GM19193 (cell line): ENCODE measurements around the gene PGAM4.

ENCODE experiments used
- POLR2A ChIP-seq: IDR thresholded peaks from 4 replicates; pipeline ENCODE4 v1.6.1; 2011; ENCODE audit not compliant: insufficient read depth, insufficient read length; ENCODE audit errors: extremely low read depth

PGAM4 gene

GRCh38 chrX:77937291-77937690 lies 32.1 kb downstream of the PGAM4 start:
- no peak for TF ChIP-seq POLR2A

DNA sequence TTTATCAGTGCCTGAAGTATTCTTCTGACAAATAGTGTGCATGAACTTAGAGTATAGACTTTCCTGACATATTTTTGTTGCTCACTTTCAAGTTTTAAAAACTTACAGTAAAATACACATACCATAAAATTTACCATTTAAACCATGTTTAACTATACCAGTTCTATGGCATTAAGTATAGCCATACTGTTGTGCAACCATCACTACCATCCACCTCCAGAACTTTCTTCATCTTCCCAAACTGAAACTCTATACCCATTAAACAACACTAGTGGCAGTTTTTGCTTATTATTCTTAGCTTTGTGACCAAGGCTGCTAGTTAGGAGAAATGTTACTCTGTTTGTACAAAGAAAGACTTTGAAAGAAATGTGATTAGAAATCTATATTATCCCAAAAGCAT lies 33.1 kb downstream of the PGAM4 start:
- TF ChIP-seq POLR2A: no peak

DNA sequence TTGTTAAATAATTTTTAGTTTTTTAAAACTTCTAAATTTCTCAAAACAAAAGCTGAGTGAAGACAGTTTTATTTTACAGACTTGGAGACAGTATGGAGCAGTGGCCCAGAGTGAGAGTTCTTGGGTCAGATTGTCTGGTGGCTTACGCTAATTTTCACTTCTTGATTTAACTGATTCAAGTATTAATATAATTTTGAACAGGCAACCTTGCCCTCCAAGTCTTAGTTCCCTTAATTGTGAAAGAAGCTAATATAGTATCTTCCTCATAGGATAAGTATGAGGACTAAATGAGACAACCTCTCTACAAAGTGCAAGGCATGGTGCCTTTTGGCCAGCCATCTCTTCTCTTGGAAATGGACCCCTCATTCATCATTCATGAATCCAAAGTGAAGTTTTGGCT lies 33.6 kb downstream of the PGAM4 start:
- TF ChIP-seq POLR2A: no peak

DNA sequence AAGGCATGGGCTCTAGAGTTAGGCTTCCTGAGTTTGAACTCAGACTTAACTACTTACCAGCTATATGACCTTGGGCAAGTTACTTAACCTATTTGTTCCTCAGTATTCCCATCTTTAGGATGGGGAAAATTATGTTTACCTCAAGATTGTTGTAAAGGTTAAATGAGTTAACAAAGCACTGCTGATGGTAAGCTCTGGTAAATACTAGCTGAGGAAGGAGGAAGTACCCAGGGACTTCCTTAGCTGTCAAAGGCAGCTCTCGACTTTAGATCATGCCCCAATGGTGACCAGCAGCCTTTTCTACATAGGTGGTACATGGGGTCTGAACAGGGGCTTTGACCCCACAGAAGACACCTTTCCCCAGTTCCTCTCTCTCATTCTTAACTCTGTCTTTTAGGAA lies 38.9 kb downstream of the PGAM4 start:
- no peak for TF ChIP-seq POLR2A

- TF ChIP-seq POLR2A: no peak
Observed at GRCh38 chrX:77925764-77926163, 43.7 kb downstream of the PGAM4 start.

DNA sequence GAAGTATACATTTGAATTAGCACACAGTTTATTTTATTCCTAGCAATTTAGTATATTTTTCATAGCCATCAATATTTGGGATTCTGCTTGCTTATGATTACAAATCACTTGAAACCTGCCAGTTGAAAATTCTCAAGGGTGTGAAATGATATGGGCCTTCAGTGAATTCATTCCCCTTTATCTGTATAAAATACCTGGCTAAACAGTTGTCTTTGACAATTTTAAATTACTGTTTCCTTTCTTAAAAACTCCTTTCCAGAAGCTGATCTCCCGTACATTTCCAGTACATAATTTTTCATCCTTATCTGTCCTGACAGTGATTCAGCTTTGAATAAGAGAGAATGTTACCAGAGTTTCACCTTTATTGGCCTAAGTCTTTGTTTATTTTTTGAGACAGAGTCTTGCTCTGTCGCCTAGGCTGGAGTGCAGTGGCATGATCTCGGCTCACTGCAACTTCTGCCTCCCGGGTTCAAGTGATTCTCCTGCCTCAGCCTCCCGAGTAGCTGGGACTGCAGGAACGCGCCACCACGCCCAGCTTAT lies 45.0 kb downstream of the PGAM4 start:
- no peak for TF ChIP-seq POLR2A

GRCh38 chrX:77922787-77923186 lies 46.7 kb downstream of the PGAM4 start:
- no peak for TF ChIP-seq POLR2A

DNA sequence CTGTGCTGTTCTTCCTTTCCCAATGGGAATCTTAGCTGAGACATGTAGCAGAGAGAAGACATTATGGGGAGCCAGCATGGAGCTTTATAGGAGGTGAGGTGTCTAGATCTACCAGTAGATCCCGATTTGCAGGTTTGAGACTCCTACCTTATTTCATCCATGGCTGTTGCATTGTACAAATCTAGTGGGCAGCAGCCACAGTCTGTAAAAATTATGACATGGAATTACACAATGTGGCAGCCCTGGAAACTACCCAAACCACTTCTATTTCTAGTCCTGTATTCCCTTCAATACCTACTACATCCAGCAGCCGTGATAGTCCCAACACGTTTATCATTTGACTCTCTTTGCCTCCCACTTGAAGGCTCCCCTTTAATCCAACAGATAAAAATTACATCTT lies 50.9 kb downstream of the PGAM4 start:
- TF ChIP-seq POLR2A: no peak
